Measurements from ENCODE around the gene ELAVL3. TPM values are rescaled to one million over a fixed set of nuclear protein-coding genes. Genes with fewer than 3 reads are reported as not detected.

ELAVL3 gene
- total and polyA plus RNA-seq, 2 experiments from 2014 or later: not detected

DNA sequence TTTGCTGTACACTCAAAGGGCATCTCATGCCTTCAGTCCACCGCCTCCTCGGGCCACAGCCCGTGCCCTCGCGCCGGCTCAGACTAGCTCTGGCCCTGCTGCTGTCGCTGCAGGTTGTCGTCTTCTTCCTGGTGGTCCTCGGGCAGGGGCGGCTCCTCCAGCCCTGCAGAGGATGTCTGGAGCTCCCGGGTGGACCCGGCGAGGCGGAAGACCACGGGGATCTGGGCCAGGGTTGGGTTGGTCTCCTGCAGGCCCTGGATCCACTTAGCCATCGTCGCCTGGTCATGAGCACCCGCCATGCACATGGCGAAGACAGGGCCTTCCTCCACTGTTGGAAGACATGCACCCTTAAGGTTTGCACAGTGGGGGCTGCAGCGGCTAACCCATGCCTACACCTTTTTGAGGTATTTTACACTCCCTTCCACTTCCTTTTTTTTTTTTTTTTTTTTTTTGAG is 25.3 kb upstream of the ELAVL3 start:
- no peak for TF ChIP-seq EZH2 (IDR thresholded peaks at IDR 0.05; ENCODE audit: insufficient read depth, poor library complexity, severe bottlenecking)
- no peak for TF ChIP-seq EZH2phosphoT487 (IDR thresholded peaks at IDR 0.05; ENCODE audit: insufficient read depth, low read depth)
- in situ Hi-C loops (cut with MboI): no loop called here

DNA sequence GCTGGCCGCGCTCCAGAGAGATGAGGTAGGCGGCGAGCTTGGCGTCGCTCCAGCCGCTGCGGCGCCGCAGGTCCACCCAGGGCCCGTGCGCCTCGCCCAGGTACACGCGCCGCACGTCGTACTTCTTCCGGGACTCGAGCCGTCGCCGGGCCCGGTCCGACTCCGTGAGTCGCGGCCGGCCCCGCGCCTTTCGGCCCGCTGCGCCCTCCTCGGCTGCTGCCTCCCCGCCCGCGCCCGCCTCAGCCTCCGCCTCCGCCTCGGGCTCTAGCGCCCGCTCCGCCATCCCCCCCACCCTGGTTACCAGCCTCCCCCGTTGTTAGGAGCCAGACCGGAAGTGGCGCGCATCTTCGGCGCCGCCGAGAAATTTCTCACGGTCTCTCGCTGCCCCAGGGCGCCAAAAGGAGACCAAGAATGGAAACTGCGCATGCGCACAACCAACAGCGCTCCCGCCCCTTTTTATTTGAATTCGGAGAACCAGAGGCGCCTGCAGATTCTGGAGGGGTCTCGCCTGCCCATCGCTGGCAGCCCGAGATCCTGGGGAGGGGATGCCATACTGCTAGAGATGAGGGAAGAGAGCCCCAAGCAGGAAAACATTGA is 24.8 kb upstream of the ELAVL3 start, which contains the start of gene ZNF653:
ZNF653 (minus strand) TSS at position 336 of the 597 bp plus-strand sequence; CDS start at position 283, 53 bp downstream.
- no peak for TF ChIP-seq EZH2phosphoT487 (IDR thresholded peaks at IDR 0.05; ENCODE audit: insufficient read depth, low read depth)
- no peak for TF ChIP-seq EZH2 (IDR thresholded peaks at IDR 0.05; ENCODE audit: insufficient read depth, poor library complexity, severe bottlenecking)
- Histone ChIP-seq H3K4me3 (peak within 1 kb of the TSS; percentile 73), H3K9me2 (ENCODE audit: insufficient read depth) (no peaks in the 10 kb centered on the region), H3K4me2 (ENCODE audit: unreplicated experiment) (peak within 1 kb of the TSS; percentile 83), H3K27ac (peak within 1 kb of the TSS; percentile 68), H4K20me1 (ENCODE audit: insufficient read depth) (no peaks in the 10 kb centered on the region), H2AFZ (peak within 1 kb of the TSS; percentile 84), H3K9me3 (ENCODE audit: low read depth) (no peaks in the 10 kb centered on the region), H3K36me3 (ENCODE audit: low read depth) (no peaks in the 10 kb centered on the region), H3K9ac (peak within 1 kb of the TSS; percentile 88), H3K27me3 (replicated peaks; ENCODE audit: insufficient read depth) (no peaks in the 10 kb centered on the region), H3F3A (ENCODE audit: insufficient read depth) (no peaks in the 10 kb centered on the region), H3K79me2 (ENCODE audit: insufficient read depth) (no peaks in the 10 kb centered on the region; the same call in 1 of the 2 replicates), H3K4me1 (ENCODE audit: insufficient read depth) (0 out of 2 replicates have a peak, but pooled peaks cover 4% of the 10 kb centered on the region)
- in situ Hi-C loops (cut with MboI): no loop called here
- peak; percentile 97 for DNase-seq
- WGBS, 2 experiments (ENCODE audit: low coverage in 1 of 2, low lambda C conversion rate in 2 of 2, missing lambda C conversion rate in 2 of 2): 0 to 2% methylated on average over 37 to 45 of the region's 65 CpGs

More for the DNA sequence above, 25.3 kb upstream of the ELAVL3 start:
- H3K36me3 ChIP-seq (ENCODE audit: low read depth): no peaks in the 10 kb centered on the region
- 0 out of 2 replicates have a peak, but pooled peaks cover 4% of the 10 kb centered on the region for H3K4me1 ChIP-seq (ENCODE audit: insufficient read depth)
- H3K9me3 ChIP-seq (ENCODE audit: low read depth): no peaks in the 10 kb centered on the region
- peak overlapping the region; percentile 84 for H2AFZ ChIP-seq
- peak overlapping the region; percentile 88 for H3K9ac ChIP-seq
- H3K79me2 ChIP-seq (ENCODE audit: insufficient read depth): no peaks in the 10 kb centered on the region; the same call in 1 of the 2 replicates
- no peak for DNase-seq
- H3K27ac ChIP-seq: peak overlapping the region; percentile 68; the same call in 1 of the 2 replicates
- H4K20me1 ChIP-seq (ENCODE audit: insufficient read depth): no peaks in the 10 kb centered on the region
- no peaks in the 10 kb centered on the region for H3K27me3 ChIP-seq (replicated peaks; ENCODE audit: insufficient read depth)
- peak overlapping the region; percentile 73 for H3K4me3 ChIP-seq
- no peaks in the 10 kb centered on the region for H3F3A ChIP-seq (ENCODE audit: insufficient read depth)
- H3K9me2 ChIP-seq (ENCODE audit: insufficient read depth): no peaks in the 10 kb centered on the region
- WGBS, 2 experiments (ENCODE audit: low coverage in 1 of 2, low lambda C conversion rate in 2 of 2, missing lambda C conversion rate in 2 of 2): 26 to 30% methylated on average over 20 of the region's 20 CpGs
- peak overlapping the region; percentile 83 for H3K4me2 ChIP-seq (ENCODE audit: unreplicated experiment)

DNA sequence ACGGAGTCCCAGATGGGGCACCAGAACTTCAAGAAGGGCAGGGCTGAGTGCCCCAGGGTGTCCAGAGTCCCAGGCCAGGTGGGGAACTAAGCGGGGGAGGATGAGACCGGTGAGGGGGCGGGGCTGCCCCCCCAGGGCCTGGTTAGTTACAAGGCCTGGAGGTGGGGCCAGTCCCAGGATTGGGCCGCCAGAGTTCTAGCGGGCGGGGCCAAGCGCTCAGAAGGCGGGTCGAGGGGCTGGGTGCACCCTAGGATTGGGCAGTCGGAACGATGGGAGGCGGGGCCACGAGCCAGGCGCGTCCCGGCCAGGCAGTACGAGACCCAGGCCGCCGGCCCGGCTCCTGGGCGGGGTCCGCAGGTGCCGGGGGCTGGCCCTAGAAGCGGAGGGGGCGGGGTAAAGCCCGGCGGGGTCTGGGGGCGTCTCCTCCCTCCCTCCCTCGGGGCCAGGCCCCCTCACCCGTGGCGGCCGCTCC is 24.2 kb upstream of the ELAVL3 start:
- 0 to 3% methylated on average over 3 to 29 of the region's 33 CpGs for WGBS, 2 experiments (ENCODE audit: low coverage in 1 of 2, low lambda C conversion rate in 2 of 2, missing lambda C conversion rate in 2 of 2)
- Histone ChIP-seq H2AFZ (peak overlapping the region; percentile 84), H3K4me1 (ENCODE audit: insufficient read depth) (0 out of 2 replicates have a peak, but pooled peaks cover 4% of the 10 kb centered on the region), H3K4me2 (ENCODE audit: unreplicated experiment) (peak overlapping the region; percentile 83), H3F3A (ENCODE audit: insufficient read depth) (no peaks in the 10 kb centered on the region), H3K36me3 (ENCODE audit: low read depth) (no peaks in the 10 kb centered on the region), H3K9ac (peak overlapping the region; percentile 88), H3K9me2 (ENCODE audit: insufficient read depth) (no peaks in the 10 kb centered on the region), H3K79me2 (ENCODE audit: insufficient read depth) (no peaks in the 10 kb centered on the region; the same call in 1 of the 2 replicates), H3K9me3 (ENCODE audit: low read depth) (no peaks in the 10 kb centered on the region), H4K20me1 (ENCODE audit: insufficient read depth) (no peaks in the 10 kb centered on the region), H3K27me3 (replicated peaks; ENCODE audit: insufficient read depth) (no peaks in the 10 kb centered on the region), H3K27ac (peak overlapping the region; percentile 68), H3K4me3 (peak overlapping the region; percentile 73)
- DNase-seq: peak; percentile 97
- in situ Hi-C loops (cut with MboI): no loop called here
- no peak for TF ChIP-seq EZH2phosphoT487 (IDR thresholded peaks at IDR 0.05; ENCODE audit: insufficient read depth, low read depth)
- TF ChIP-seq EZH2 (IDR thresholded peaks at IDR 0.05; ENCODE audit: insufficient read depth, poor library complexity, severe bottlenecking): no peak

DNA sequence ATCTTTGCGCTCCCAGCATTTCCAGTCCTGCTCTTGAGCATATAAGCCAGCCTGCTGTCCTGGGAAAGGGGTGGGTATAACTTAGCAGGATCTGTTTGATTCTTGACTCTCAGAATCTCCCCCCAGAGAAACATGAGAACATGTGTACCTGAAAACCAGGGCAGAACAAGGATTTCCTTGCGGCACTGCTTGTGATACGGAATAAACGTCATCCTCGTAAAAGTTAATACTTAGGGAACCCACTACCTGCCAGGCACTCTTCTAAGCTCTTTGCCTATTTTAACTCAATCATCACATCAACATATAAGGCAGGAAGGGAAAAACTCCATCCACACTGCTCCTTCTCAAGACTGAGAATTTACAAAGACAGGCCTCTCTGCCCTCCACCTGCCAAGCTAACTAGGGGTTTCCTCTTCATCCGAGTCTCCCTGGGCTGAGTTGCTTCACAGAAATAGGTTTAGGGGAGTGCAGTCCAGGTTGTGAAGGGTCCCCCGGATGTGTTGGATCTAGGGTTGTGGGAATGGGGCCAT is 23.7 kb upstream of the ELAVL3 start:
- in situ Hi-C loops (cut with MboI): no loop called here
- peak overlapping the region; percentile 35; the same call in 1 of the 2 replicates for H3K27ac ChIP-seq
- H3K36me3 ChIP-seq (ENCODE audit: low read depth): no peaks in the 10 kb centered on the region
- 39 to 43% methylated on average over 7 of the region's 7 CpGs for WGBS, 2 experiments (ENCODE audit: low coverage in 1 of 2, low lambda C conversion rate in 2 of 2, missing lambda C conversion rate in 2 of 2)
- no peaks in the 10 kb centered on the region for H3F3A ChIP-seq (ENCODE audit: insufficient read depth)
- H3K4me2 ChIP-seq (ENCODE audit: unreplicated experiment): peak overlapping the region; percentile 83
- H4K20me1 ChIP-seq (ENCODE audit: insufficient read depth): no peaks in the 10 kb centered on the region
- H3K9ac ChIP-seq: peak overlapping the region; percentile 88
- H3K4me3 ChIP-seq: peak overlapping the region; percentile 73
- H3K79me2 ChIP-seq (ENCODE audit: insufficient read depth): no peaks in the 10 kb centered on the region; the same call in 1 of the 2 replicates
- DNase-seq: no peak
- H3K27me3 ChIP-seq (replicated peaks; ENCODE audit: insufficient read depth): no peaks in the 10 kb centered on the region
- TF ChIP-seq EZH2 (IDR thresholded peaks at IDR 0.05; ENCODE audit: insufficient read depth, poor library complexity, severe bottlenecking) (no peak), EZH2phosphoT487 (IDR thresholded peaks at IDR 0.05; ENCODE audit: insufficient read depth, low read depth) (no peak)
- peak overlapping the region; percentile 74; the same call in 1 of the 2 replicates for H2AFZ ChIP-seq
- 0 out of 2 replicates have a peak, but pooled peaks cover 4% of the 10 kb centered on the region for H3K4me1 ChIP-seq (ENCODE audit: insufficient read depth)
- H3K9me3 ChIP-seq (ENCODE audit: low read depth): no peaks in the 10 kb centered on the region
- H3K9me2 ChIP-seq (ENCODE audit: insufficient read depth): no peaks in the 10 kb centered on the region

Measured in GM23248 (cell line).